Activated CD8-positive, alpha-beta T cell treated with anti-CD3 and anti-CD28 coated beads for 36 hours (primary cell): ENCODE results near the gene SLC22A9. TPM values are rescaled to one million over a fixed set of nuclear protein-coding genes. Genes with fewer than 3 reads are reported as not detected.

Experiments used
- ATAC-seq: fragments of 200-7000 bp; cut with Tn5 transposase; one replicate; pipeline ENCODE4 v1.10.0; 2021; ENCODE audit warnings: mild to moderate bottlenecking, moderate library complexity
- CTCF ChIA-PET: fragments of 350-600 bp; sonication (Branson Sonifier 250); formaldehyde crosslinking; loops from one replicate; lab custom pipeline; 2021; ENCODE audit warnings: antibody characterized with exemption; lab: Charles Lee
- POLR2A ChIA-PET: fragments of 350-600 bp; sonication (Branson Sonifier 250); formaldehyde crosslinking; loops from one replicate; lab custom pipeline; 2021; ENCODE audit warnings: antibody characterized with exemption; lab: Charles Lee
- DNase-seq: peaks from one replicate; pipeline ENCODE4 v3.0.0-alpha.2; 2020
- H3K27ac Mint-ChIP-seq: one replicate; pipeline ENCODE4 v1.8.0; 2021; ENCODE audit warnings: mild to moderate bottlenecking, mixed read lengths
- H3K27me3 Mint-ChIP-seq: one replicate; pipeline ENCODE4 v1.8.0; 2021; ENCODE audit warnings: mixed read lengths
- H3K36me3 Mint-ChIP-seq: one replicate; pipeline ENCODE4 v1.8.0; 2021; ENCODE audit warnings: low read depth, mixed read lengths
- H3K4me1 Mint-ChIP-seq: one replicate; pipeline ENCODE4 v1.8.0; 2021; ENCODE audit warnings: low read depth, mixed read lengths
- H3K4me3 Mint-ChIP-seq: one replicate; pipeline ENCODE4 v1.8.0; 2021; ENCODE audit warnings: mild to moderate bottlenecking, moderate library complexity, mixed read lengths
- H3K9me3 Mint-ChIP-seq: one replicate; pipeline ENCODE4 v1.8.0; 2021; ENCODE audit warnings: mixed read lengths
- CTCF ChIP-seq: fragments of 200-600 bp; IDR thresholded peaks from one replicate; pipeline ENCODE4 v1.8.0; 2022; ENCODE audit warnings: antibody characterized with exemption, mild to moderate bottlenecking
- intact Hi-C: fragments of 100-400 bp; cut with micrococcal nuclease; formaldehyde crosslinking; loops from one replicate; pipeline ENCODE4 v1.10.0; 2022
- total RNA-seq, 2 experiments: library from RNA; stranded (reverse); gene quantifications; one replicate each; pipeline ENCODE4 v1.2.3, GENCODE V29; 2021

The SLC22A9 gene
- total RNA-seq, 2 experiments from 2014 or later, result not detected

GRCh38 chr11:63444160-63444559 is 74.6 kb downstream of the SLC22A9 start:
- Mint-ChIP-seq H3K27ac (no peak overlapping the region), H3K36me3 (no peaks in the 10 kb centered on the region), H3K9me3 (peaks cover 4% of the 10 kb centered on the region), H3K27me3 (peaks cover 1% of the 10 kb centered on the region), H3K4me1 (peaks cover 15% of the 10 kb centered on the region), H3K4me3 (no peak overlapping the region)
- DNase-seq (no peak), ATAC-seq (no peak)
- ChIA-PET CTCF (interaction anchor here (0.9 to 1.3 kb wide), 2 partner anchors 30 to 35 kb away, joined by 3 to 4 read pairs; no protein-coding TSS in a partner anchor), POLR2A (no interaction called here)
- no peak for TF ChIP-seq CTCF
- intact Hi-C loops, result no loop called here

- H3K4me1 Mint-ChIP-seq, result peaks cover 15% of the 10 kb centered on the region
- DNase-seq (no peak), ATAC-seq (no peak)
- ChIA-PET CTCF (no interaction called here), POLR2A (no interaction called here)
- H3K27me3 Mint-ChIP-seq, result peaks cover 1% of the 10 kb centered on the region
- H3K4me3 Mint-ChIP-seq, result no peak overlapping the region
- H3K36me3 Mint-ChIP-seq, result no peaks in the 10 kb centered on the region
- intact Hi-C loops, result no loop called here
- H3K9me3 Mint-ChIP-seq, result peaks cover 4% of the 10 kb centered on the region
- no peak for TF ChIP-seq CTCF
- no peak overlapping the region for H3K27ac Mint-ChIP-seq
Measured at GRCh38 chr11:63445118-63445517, 75.5 kb downstream of the SLC22A9 start.

- Mint-ChIP-seq H3K4me3 (no peak overlapping the region), H3K27me3 (peaks cover 1% of the 10 kb centered on the region), H3K4me1 (peaks cover 15% of the 10 kb centered on the region), H3K36me3 (no peaks in the 10 kb centered on the region), H3K9me3 (peaks cover 4% of the 10 kb centered on the region), H3K27ac (no peak overlapping the region)
- peak; percentile 9 for DNase-seq
- CTCF ChIA-PET, result no interaction called here
- intact Hi-C loops, result no loop called here
- POLR2A ChIA-PET, result no interaction called here
- no peak for ATAC-seq
- TF ChIP-seq CTCF, result no peak
Measured at GRCh38 chr11:63445720-63446119, 76.1 kb downstream of the SLC22A9 start.

- Mint-ChIP-seq H3K27me3 (peaks cover 1% of the 10 kb centered on the region), H3K4me3 (no peak overlapping the region), H3K9me3 (no peaks in the 10 kb centered on the region), H3K4me1 (peaks cover 13% of the 10 kb centered on the region), H3K36me3 (no peaks in the 10 kb centered on the region), H3K27ac (no peak overlapping the region)
- CTCF ChIA-PET, result no interaction called here
- POLR2A ChIA-PET, result no interaction called here
- ATAC-seq, result no peak
- DNase-seq, result no peak
- intact Hi-C loops, result no loop called here
- no peak for TF ChIP-seq CTCF
Measured at GRCh38 chr11:63448646-63449045, 79.1 kb downstream of the SLC22A9 start.

- POLR2A ChIA-PET, result no interaction called here
- DNase-seq (no peak), ATAC-seq (no peak)
- no peak overlapping the region for H3K27ac Mint-ChIP-seq
- no peaks in the 10 kb centered on the region for H3K9me3 Mint-ChIP-seq
- CTCF ChIA-PET, result interaction anchor here (1.0 kb wide), 1 partner anchor 20 kb away, joined by 4 read pairs; no protein-coding TSS in a partner anchor
- no peak for TF ChIP-seq CTCF
- H3K36me3 Mint-ChIP-seq, result no peaks in the 10 kb centered on the region
- no peak overlapping the region for H3K4me3 Mint-ChIP-seq
- no peaks in the 10 kb centered on the region for H3K4me1 Mint-ChIP-seq
- intact Hi-C loops, result no loop called here
- H3K27me3 Mint-ChIP-seq, result peaks cover 2% of the 10 kb centered on the region
Measured at GRCh38 chr11:63459586-63459985, 90.0 kb downstream of the SLC22A9 start.

Other genes with a start within 250 kb of the SLC22A9 start
- gene SLC22A24, start 225.6 kb upstream of the SLC22A9 start, total RNA-seq, result not detected
- gene SLC22A25, start 126.2 kb upstream of the SLC22A9 start, total RNA-seq, result not detected
- gene PLAAT5, start 121.4 kb downstream of the SLC22A9 start, total RNA-seq, result under 1 TPM; 0.16 to 0.29 TPM
- not detected for gene LGALS12, start 136.3 kb downstream of the SLC22A9 start, total RNA-seq
- gene PLAAT4, start 167.0 kb downstream of the SLC22A9 start, total RNA-seq, result 10 to 100 TPM; 24.1 to 26.2 TPM
- under 1 TPM in 1 of 2 experiments, not detected in 1; 0.38 TPM for gene PLAAT2, start 193.6 kb downstream of the SLC22A9 start, total RNA-seq
- gene PLAAT3, start 244.6 kb downstream of the SLC22A9 start, total RNA-seq, result 1 to 10 TPM; 4.8 to 6.5 TPM